ENCODE data around the gene CMTM2. TPM values are rescaled to one million over a fixed set of nuclear protein-coding genes. Genes with fewer than 3 reads are reported as not detected.

CMTM2 gene
- total and polyA plus RNA-seq, 2 of the 4 experiments (the other 2 are of a cell fraction): not detected

GRCh38 chr16:66575060-66575459 is 4.2 kb upstream of the CMTM2 start:
- Histone ChIP-seq H3K18ac (ENCODE audit: low read depth, low read length) (no peak overlapping the region), H3K27ac (ENCODE audit: insufficient read depth, low read length) (no peak overlapping the region), H3K56ac (ENCODE audit: extremely low read depth, insufficient read depth, low read length) (no peak overlapping the region), H3K27me3 (ENCODE audit: control insufficient read depth, insufficient read depth, low read length) (peaks cover 19% of the 10 kb centered on the region), H3K36me3 (ENCODE audit: control insufficient read depth, insufficient read depth, low read length) (peaks cover 2% of the 10 kb centered on the region; the same call in 1 of the 2 replicates), H3K23ac (ENCODE audit: low read depth, low read length) (no peak overlapping the region), H3K4me3 (ENCODE audit: insufficient read depth, low read depth, low read length) (no peak overlapping the region), H3K14ac (replicated peaks; ENCODE audit: low read depth, low read length) (no peak overlapping the region), H2BK5ac (ENCODE audit: low read depth, low read length, poor library complexity, severe bottlenecking) (no peak overlapping the region), H2AK5ac (ENCODE audit: low read depth, low read length) (no peak overlapping the region), H2BK120ac (ENCODE audit: low read depth, low read length) (no peak overlapping the region), H2AFZ (replicated peaks; ENCODE audit: low read length, poor library complexity) (no peak overlapping the region), H2BK20ac (ENCODE audit: low read depth, low read length) (no peak overlapping the region), H3K9ac (ENCODE audit: low read depth, low read length) (no peak overlapping the region), H4K91ac (ENCODE audit: insufficient read depth, low read depth, low read length) (no peak overlapping the region), H3K4ac (ENCODE audit: low read depth, low read length) (no peak overlapping the region), H2BK15ac (ENCODE audit: low read depth, low read length) (no peak overlapping the region), H3K79me1 (ENCODE audit: low read depth in 1 of 2, low read length in 2 of 2) (no peaks in the 10 kb centered on the region), H4K20me1 (ENCODE audit: insufficient read depth, low read length) (peaks cover 4% of the 10 kb centered on the region; the same call in 1 of the 2 replicates), H3K4me1 (ENCODE audit: control insufficient read depth, insufficient read depth, low read length) (peaks cover 7% of the 10 kb centered on the region), H3K4me2 (ENCODE audit: low read depth, low read length) (no peak overlapping the region), H2AK9ac (replicated peaks; ENCODE audit: low read depth, low read length, poor library complexity) (no peak overlapping the region), H3K9me1 (ENCODE audit: insufficient read depth, low read length) (peaks cover 5% of the 10 kb centered on the region), H4K8ac (ENCODE audit: low read depth in 2 of 2, low read length in 2 of 2) (no peak overlapping the region), H4K5ac (ENCODE audit: low read depth, low read length) (no peak overlapping the region), H3K9me3 (ENCODE audit: control insufficient read depth, insufficient read depth, low read length) (no peaks in the 10 kb centered on the region)
- in situ Hi-C loops (cut with MboI; ENCODE audit: low sequenced_read_pairs) (no loop called here), intact Hi-C loops (cut with micrococcal nuclease) (no loop called here), dilution Hi-C loops (cut with HindIII; ENCODE audit: low sequenced_read_pairs, unreplicated experiment) (no loop called here)
- ChIA-PET POLR2A (ENCODE audit: unreplicated experiment) (no interaction called here), CTCF (no interaction called here)
- no peak for TF ChIP-seq CEBPB (IDR thresholded peaks at IDR 0.05; ENCODE audit: low read depth, low read length)
- no peak for TF ChIP-seq SMC3 (IDR thresholded peaks at IDR 0.05; ENCODE audit: low read depth, low read length)
- TF ChIP-seq RAD21 (IDR thresholded peaks at IDR 0.05; ENCODE audit: low read length): no peak
- TF ChIP-seq POLR2A (IDR thresholded peaks at IDR 0.05; ENCODE audit: low read depth, low read length): no peak
- no peak for TF ChIP-seq MAZ (IDR thresholded peaks at IDR 0.05; ENCODE audit: borderline replicate concordance, low read depth, low read length)
- no peak for TF ChIP-seq MXI1 (IDR thresholded peaks at IDR 0.05; ENCODE audit: borderline replicate concordance, low read depth, low read length)
- TF ChIP-seq ELK1 (IDR thresholded peaks at IDR 0.05; ENCODE audit: borderline replicate concordance, low read depth, low read length): no peak
- TF ChIP-seq USF2 (IDR thresholded peaks at IDR 0.05; ENCODE audit: low read depth, low read length): no peak
- TF ChIP-seq CHD1 (IDR thresholded peaks at IDR 0.05; ENCODE audit: low read depth, low read length): no peak
- TF ChIP-seq RCOR1 (IDR thresholded peaks at IDR 0.05; ENCODE audit: insufficient replicate concordance, low read length): no peak
- no peak for TF ChIP-seq NFE2L2 (IDR thresholded peaks at IDR 0.05; ENCODE audit: low read depth, low read length)
- TF ChIP-seq BHLHE40 (IDR thresholded peaks at IDR 0.05; ENCODE audit: low read depth, low read length): no peak
- no CpG with 5 or more reads among the region's 3 CpGs for WGBS, 2 experiments (ENCODE audit: extremely low coverage in 2 of 2, insufficient read length in 1 of 2)
- DNase-seq (no peak), ATAC-seq (ENCODE audit: low read depth) (no peak)
- no TSS peak for BruUV-seq (replicated peaks)
